EL (cell line): Measurements from ENCODE around the gene GNAI3.

Source experiments
- DNase-seq: peaks from one replicate; pipeline ENCODE4 v3.0.0-alpha.2; 2016

The GNAI3 gene

GRCh38 chr1:109603229-109603628 is 54.8 kb downstream of the GNAI3 start:
- no peak for DNase-seq

- DNase-seq = no peak
Measured at GRCh38 chr1:109605381-109605780, 57.0 kb downstream of the GNAI3 start.

GRCh38 chr1:109609881-109610280 is 61.5 kb downstream of the GNAI3 start:
- DNase-seq = no peak

GRCh38 chr1:109610609-109611307 is 62.3 kb downstream of the GNAI3 start:
- peak; percentile 72 for DNase-seq

GRCh38 chr1:109611308-109611990 is 63.0 kb downstream of the GNAI3 start:
- no peak for DNase-seq

DNA sequence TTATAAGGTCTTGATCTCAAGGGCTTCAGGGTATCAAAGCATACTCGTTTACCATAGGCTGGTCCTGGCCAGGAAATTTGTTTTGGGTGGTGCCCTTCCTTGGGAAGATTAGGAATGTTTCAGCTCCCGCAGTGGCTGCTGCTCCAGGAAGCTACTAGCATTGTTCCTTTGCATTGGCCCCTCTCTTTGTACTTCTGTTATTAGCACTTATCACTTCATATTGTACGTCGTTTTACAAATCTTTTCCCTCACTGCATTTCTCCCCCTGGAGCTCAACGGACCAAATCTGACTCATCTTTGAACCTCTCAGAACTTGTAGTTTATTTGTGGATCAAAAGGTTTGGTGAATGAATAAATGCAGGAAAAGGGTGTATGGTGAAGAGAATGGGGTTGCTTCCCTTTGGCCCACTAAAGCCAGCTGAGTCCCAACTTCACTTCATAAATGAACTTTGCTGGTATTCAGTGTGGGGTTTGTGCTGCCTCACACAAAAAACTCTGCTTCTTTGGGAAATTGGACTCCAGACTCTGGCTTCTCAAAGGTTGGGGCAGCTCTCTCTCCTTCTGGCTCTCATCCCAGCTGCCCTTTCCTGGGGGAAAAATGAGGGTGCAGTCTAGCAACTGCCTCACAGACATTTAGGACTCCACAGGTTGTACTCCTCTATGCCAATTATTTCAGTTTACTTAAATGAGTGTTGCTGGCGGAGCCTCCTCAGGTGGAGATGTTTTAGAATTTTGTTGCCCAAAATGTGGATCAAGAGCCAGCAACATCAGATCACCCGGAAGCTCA is 65.1 kb downstream of the GNAI3 start:
- peak; percentile 63 for DNase-seq

- DNase-seq = no peak
Measured at GRCh38 chr1:109615879-109616278, 67.5 kb downstream of the GNAI3 start.

DNA sequence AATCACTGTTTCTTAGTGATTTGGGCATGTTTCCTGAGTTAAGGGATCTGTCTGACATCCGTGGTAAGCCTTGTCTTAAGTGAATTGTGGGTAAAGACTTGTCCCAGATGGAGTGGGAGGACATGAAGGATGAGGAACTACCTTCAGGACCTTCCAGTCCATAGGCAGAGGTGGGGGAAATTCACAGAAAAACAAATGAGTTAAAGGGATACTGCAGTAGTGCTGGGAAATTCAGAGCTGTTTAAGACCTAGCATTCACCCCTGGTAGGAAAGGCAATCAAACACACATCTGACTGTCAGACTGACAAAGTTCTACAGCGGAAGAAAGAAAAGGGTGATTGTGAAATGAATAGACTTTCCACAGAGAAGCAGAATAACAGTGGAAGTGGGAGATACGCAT is 68.0 kb downstream of the GNAI3 start:
- no peak for DNase-seq

DNA sequence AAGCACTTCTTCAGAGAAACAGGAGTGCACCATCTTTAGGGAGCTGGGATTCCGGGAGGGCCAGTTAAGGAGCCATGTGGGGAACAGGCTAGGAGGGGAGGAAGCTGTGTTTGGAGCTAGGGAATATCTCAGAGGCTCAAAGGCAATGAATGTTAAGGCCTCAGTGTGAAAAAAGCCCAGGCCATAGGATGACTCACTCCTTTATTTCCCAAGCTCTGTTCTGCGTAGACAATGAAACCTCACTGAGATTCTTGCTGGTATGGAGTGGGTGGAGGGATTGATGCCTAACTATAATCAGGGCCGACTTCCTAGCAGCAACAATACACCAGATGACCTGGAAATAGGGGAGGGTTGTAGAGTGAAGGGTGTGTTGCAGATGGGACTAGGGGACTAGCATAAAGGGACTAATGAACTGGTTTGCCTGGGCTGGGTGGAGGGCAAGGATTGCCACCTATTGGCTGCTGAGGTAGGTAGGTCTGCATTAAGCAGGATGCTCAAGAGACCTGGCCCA is 68.9 kb downstream of the GNAI3 start:
- DNase-seq = peak; percentile 89

DNA sequence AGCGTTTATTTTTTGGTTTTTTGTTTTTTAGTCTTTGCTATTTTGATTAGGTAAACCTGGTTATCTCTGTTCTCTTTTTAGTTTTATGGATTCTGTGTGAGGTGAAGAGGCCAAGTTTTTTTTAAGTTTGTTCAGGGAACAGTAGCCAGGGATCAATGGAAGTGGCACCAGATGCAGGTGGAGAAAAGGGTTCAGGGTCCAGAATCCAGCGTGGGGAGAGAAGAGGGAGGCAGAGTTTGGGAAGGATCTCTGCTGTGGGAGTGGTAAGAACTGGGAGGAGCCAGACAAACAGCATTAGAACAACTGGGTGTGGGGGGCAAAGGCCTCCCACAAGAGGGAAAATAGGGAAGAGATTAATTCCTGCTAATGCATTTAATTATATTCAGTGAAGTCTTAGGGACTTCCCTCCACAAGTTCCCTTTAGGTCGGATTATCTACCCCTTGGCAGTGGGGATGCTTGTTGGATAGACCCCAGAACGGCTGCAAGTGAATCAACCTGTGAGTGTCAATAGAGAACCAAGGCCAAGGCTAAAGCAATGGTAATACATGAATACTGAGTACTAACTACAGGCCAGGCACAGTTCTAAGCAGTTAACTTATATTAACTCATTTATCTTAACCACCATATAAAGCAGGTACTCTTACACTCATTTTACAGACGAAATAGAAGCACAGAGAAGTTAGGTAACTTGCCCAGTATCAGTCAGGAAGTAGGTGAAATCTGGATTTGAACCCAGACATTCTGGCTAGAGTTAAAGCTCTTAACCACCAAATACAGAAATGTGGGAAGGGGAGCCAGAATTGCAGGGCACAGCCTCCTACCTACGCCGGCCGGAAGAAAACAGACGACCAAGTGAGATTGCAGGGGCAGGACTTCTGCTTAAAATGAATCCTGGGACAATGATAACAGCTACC is 70.5 kb downstream of the GNAI3 start:
- no peak for DNase-seq

DNA sequence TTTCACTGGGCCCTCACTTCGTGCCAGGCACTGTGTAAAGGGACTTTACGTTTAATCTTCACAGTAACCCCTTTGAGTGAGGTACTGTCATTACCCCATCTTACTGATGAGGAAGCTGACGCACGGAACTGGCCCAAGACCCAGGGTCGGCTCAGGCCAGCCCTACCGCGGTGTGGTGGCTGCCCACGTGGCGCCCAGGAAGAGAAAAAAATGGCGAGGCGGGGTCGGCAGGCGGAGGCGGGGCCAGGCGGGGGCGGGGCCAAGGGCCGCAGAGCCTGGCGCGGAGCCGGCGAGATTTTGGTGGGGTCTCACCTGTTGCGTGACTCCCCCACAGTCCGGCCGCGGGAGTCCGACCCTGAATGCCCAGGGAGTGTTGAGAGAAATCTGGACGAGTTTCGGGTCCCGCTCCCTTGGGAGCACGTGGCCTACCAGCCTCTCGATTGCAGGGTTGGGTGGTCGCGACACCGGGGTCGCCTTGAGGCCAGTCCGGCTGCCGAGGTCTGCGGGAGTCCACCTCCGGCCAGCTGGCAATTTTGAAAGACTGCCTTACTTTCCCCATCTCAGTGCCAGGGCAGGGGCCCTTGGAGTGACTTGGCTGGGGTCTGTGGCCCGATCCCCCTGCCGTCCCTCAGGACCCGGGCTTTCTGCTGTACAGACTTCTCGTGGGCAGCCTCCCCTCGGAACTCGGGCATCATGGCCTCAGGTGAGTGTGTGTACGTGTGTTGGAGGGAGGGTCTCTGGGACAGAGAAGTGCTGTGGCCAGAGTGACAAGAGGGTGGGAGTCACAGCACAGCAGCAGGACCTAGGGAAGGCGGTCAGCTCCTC is 71.4 kb downstream of the GNAI3 start, which contains the start of the genes AMPD2 and GNAT2:
Gene AMPD2, plus strand, starts transcription at position 262 of the 825 bp plus-strand sequence. CDS start 1,339 bp downstream, outside the sequence.
Gene GNAT2, minus strand, starts transcription at position 41 of the 825 bp plus-strand sequence. CDS start 6,746 bp downstream, outside the sequence.
- DNase-seq = peak; percentile 85

DNA sequence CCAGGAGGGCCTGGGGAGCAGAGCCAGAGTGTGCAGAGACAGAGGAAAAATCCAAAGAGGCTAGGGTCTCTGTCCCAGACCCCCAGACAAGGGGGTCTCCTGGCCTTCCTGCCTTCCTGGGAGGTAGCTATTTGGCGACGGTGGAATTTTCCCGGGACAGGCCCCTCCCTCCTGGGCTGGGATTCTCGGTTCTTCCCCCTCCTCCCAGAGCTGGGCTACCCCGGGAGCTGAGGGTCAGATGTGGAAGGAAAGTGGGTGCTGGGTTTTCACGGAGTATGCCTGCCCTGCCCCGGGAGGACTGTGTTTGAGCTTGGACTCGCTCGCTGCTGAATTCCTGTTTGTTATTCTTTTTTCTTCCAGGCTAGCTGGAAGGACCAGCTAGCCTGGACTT is 72.0 kb downstream of the GNAI3 start:
- peak; percentile 72 for DNase-seq

DNA sequence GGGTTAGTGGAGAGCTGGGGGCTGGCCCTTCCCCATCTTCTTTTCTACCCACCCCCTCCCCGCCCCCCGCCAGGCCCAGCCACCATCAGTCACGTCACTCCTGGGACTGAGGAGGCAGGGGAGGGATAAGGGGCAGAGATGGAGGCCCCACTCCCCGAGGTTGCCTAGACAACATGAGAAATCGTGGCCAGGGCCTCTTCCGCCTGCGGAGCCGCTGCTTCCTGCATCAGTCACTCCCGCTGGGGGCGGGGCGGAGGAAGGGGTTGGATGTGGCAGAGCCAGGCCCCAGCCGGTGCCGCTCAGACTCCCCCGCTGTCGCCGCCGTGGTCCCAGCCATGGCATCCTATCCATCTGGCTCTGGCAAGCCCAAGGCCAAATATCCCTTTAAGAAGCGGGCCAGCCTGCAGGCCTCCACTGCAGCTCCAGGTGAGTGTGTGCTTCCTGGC is 72.4 kb downstream of the GNAI3 start:
- DNase-seq = peak; percentile 96

DNA sequence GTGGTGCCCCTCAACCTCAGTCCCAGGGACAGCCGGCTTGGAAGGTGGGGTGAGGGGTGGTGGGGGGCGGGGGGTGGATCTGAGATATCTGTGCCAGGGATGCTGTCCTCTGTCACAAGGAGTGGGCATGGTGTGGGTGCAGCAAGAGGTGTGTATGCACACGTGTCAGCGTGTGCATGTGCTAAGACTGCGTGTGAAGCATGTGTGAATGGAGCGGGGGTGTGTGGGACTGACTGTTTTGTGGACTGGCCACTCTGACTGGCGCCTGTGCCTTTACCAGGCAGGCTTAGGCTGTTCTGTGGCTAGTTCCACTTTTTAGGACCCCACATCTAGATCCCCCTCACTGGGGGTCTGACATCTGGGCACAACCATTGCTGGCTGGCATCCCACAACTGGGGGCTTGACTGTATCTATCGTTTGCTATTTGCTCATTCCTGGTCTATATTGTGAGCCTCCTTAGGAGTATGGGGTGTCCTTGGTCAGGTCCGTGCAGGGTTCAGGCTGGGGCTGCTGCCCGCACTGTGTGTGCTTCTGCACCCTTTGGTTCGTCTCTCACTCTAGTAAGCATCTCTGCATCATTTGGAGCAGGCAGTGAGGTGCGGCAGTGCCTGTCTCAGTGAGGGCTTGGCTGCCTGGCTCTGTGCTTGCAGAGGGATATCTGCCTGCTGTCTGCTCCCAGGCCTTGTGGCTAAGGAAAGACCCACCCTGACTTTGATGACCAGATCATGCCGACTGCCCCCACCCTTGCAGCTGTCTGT is 73.1 kb downstream of the GNAI3 start:
- no peak for DNase-seq

GRCh38 chr1:109622137-109622892 is 73.9 kb downstream of the GNAI3 start:
- DNase-seq = no peak

GRCh38 chr1:109622895-109623294 is 74.5 kb downstream of the GNAI3 start:
- DNase-seq = no peak

- DNase-seq = no peak
Measured at GRCh38 chr1:109623601-109624161, 75.3 kb downstream of the GNAI3 start.

DNA sequence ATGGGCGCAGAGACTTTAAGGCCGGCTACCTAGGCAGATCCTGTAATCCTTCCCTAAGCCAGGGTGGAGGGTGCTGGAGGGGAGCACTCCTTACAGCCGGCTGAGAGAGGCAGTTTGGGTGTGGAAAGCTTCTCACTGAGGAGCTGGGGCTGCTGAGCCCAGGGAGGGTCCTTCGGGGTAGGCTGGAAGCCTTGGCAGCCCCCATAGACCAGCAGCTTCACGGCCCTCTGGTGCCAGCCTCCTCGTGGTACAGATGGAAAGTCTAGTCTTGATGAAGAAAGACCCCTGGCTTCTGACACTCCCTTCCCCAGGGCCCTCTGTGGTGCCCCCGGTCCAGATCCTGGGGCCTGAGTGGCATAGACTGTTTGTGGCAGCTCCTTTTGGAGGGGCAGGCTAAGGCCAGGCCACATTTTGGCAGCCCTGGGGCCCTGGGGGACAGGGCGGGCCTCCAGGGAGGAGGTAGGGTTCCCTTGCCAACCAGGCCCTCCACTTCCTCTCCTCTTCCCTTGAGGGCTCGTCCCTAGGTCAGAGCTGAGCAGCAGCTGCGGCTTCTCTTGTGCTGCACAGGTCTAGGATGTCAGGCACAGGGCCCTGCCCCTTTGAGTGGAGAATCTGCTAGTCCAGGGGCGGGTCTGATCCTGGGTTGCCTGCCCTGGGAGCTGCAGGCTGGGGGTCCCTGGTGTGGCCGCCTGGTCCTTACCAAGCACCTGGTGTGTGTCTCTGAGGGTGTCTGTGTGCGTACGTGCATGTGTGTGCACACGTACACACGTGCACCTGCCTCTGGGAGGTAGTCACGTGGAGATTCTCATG is 76.0 kb downstream of the GNAI3 start:
- DNase-seq = no peak
